ENCODE measurements around the gene RPS6KA2.

The RPS6KA2 gene

GRCh38 chr6:166612471-166612881 is 14.6 kb downstream of the RPS6KA2 start:
- DNase-seq, result no peak

GRCh38 chr6:166611631-166612030 is 15.4 kb downstream of the RPS6KA2 start:
- DNase-seq, result no peak

DNA sequence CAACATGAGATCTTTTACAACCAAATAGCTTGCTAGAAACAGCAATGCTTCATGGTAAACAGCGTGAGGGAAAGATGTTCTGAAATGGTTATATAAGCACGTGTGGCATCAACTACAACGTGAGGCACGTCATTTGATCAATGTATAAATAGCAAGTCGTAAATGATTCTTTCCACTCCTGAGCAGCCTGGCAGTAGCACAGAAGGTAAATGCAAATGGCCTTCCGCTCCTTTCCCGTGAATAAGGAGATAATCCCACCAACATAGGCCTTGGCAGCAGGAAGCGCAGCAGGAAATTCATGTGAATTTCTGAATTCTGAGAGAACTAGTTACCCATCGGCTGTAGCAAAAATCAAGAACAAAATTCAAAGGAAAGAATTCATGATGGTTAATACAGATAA is 17.0 kb downstream of the RPS6KA2 start:
- DNase-seq, result no peak

GRCh38 chr6:166608774-166609173 is 18.3 kb downstream of the RPS6KA2 start:
- no peak for DNase-seq

DNA sequence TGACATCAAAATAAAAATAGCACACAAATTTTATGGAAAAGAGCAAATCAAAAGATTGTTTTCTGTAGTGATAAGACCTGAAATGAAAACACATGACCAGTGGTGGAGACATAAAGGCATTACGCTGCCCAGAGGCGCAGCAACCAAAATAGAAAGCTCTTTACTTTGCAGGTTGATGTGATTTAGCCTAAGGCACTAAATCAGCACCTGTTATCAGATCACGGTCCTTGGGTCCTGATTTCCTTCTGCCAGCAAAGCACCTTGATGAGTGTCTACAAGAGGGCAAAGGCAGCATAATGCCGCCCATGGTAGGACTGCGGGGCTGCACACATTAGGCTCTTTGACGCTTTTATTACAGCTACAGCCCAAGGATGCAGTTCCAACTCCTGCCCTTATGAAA is 21.3 kb downstream of the RPS6KA2 start:
- DNase-seq, result no peak

- DNase-seq, result no peak
Measured at GRCh38 chr6:166604911-166605310, 22.1 kb downstream of the RPS6KA2 start.

GRCh38 chr6:166604328-166604727 is 22.7 kb downstream of the RPS6KA2 start:
- DNase-seq, result no peak

DNA sequence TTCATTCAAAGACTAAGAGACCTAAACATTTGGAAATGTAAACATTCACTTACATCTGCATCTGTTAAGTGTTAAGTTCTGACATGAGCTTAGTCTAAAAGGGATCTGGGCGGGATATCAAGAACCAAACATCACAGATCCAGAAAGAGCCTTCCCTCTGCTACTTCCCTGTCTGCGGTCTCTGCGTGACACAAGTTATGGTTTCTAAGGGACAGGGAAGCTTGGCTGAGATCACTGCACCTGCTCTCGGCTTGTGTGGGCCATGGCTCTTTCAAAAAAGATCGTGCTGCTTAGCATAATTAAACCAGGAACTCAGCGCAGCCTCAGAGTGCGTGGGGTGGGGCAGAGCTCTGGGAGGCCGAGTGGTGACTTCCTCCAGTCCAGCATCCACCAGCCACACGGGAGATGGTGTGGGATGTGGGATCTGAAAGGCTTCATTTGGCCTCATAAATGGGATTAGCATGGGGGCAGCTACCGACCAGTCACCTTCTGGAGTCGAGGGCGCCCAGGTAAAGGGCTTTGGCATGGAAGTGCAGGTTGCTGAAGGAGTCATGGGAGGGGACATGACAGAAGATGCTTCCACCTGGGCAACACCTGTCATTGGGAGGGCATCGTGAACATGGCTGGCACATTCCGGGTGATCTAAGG is 23.9 kb downstream of the RPS6KA2 start:
- no peak for DNase-seq

- no peak for DNase-seq
Measured at GRCh38 chr6:166601956-166602355, 25.1 kb downstream of the RPS6KA2 start.

GRCh38 chr6:166600931-166601330 is 26.1 kb downstream of the RPS6KA2 start:
- no peak for DNase-seq

GRCh38 chr6:166599205-166599604 is 27.8 kb downstream of the RPS6KA2 start:
- no peak for DNase-seq

DNA sequence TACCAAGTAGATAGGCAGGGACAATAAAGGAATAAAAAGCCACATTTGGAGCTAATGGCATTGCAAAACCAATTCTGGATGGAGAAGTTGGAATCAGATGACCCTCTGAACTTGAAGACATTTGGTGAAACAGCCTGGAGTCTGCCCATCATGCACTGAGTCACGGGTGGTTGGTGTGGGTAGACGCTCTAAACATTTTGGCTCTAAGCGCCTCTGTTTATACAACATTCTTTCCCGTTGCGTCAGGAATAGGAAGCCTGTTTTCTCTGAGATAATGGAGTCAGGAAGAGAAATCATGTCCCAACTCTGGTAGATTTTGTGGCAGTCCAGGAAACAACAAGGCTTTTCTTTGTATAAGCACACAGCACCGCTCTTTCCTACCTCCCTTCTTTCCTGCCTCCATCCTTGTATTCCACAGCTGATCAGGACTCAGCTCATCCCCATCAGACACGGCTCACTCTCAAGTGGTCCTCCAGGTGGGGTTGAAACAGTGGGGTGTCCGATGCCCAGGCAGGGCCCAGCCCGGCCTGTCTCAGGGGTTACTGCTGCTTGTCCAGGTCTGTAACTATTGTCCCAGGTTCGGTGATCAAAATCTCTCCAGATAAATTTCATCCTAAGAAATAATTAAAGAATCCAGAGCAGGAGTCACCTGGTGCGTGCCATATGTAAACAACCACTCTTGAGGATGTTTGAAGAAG is 28.5 kb downstream of the RPS6KA2 start:
- DNase-seq, result no peak

DNA sequence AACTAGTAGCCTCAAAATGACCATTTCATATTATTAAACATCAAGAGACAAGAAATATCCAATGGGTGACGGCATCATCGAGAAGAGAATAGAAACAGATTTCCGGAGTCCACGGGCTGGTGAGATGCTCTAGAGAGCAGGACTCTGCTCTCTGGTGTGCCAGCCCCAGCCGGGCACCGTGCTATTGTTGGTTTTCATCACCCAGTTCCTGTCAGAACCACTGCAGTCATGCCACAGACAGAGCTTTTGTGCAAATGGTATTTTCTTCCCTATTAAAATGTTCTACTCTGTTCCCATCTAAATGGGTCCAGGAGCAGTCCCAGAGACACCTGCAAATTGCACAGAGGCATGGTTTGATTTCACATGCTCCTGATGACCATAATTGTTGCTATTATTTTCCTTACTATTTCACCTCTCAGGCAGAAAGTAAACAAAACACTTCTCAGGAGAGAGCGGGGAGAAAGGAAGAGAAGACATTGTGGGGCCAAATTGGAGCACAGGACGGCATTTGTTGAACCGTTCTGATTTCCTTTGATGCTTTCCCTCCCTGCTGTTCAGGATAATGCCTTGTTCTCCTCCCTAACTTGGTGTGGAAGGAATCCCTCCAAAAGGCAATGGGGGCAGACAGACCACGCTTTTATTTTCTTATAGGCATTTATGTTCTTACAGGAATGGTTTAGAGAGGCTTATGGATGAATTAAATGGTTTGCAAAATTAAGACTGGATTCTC is 29.2 kb downstream of the RPS6KA2 start:
- DNase-seq, result no peak

DNA sequence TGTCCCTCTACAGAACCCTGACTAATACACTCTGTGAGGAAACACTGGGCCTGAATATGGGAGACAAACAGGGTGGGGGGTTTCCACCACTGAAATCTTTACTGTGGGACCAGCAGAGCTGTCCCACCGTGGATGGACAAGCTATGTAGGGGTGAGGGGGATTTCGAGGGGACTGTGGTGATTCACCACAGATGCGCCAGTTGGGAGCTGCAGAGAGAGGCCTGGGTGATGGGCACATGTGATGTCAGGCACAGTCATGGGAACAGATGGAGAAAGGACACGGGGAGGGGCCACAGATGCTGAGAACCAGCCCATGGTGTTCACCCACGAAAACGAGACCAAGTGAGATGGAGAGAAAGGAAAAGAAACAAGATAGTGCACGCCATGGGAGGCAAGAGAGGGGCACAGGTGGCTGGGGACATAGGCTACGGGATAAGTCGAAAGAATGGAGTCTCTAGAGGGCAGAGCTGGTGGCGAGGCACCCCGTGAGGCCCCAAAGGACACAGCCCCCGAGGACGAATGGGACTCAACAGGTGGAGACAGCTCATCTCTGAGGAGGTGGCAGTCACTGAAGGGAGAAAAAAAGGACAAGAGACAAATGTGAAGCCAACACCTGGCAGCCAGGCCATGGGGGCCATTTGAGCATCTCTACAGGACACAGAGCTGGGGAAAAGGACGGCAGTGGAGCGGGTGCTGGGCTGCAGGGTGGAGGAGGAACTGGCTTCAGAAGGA is 30.1 kb downstream of the RPS6KA2 start:
- no peak for DNase-seq

DNA sequence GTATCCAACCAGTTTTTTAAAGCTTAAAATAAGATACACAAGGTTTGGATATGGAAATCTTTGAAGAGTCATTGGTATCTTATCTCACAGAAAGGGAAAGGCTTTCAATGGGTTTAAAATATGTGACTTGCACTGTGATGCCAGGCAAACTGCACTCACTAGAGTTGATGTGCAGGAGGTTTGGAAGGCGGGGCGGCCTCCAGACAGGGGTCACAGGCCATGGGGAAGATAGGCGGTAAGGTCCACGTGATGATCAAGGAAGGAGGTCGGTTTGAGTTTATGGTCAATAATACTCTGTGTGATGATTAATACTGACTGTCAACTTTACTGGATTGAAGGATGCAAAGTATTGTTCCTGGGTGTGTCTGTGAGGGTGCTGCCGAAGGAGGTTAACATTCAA is 31.1 kb downstream of the RPS6KA2 start:
- no peak for DNase-seq

DNA sequence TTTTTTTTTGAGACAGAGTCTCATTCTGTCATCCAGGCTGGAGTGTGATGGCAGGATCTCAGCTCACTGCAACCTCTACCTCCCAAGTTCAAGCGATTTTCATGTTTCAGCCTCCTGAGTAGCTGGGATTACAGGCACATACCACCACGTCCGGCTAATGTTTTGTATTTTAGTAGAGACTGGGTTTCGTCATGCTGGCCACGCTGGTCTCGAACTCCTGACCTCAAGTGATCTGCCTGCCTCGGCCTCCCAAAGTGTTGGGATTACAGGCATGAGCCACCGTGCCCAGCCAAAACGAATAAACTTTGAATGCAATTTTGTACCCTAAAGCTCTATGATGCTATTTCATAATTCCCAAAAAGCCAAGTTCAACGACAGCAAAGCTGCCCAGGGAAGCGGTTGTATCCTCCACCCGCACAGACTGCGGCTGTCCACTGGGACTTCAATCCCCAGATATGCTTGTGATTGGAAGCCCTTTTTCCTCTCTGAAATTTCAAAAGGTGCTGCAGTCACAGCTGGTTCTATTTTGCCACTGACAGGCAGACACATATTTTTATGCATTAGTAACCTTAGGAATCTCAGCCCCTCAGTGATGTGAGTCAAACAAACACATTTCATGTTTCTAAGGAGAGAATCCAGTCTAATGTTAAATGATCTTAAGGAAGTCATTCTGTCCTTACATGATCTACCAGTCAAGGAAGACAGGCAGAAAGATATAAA is 31.8 kb downstream of the RPS6KA2 start:
- no peak for DNase-seq

GRCh38 chr6:166592821-166593220 is 34.2 kb downstream of the RPS6KA2 start:
- no peak for DNase-seq

DNA sequence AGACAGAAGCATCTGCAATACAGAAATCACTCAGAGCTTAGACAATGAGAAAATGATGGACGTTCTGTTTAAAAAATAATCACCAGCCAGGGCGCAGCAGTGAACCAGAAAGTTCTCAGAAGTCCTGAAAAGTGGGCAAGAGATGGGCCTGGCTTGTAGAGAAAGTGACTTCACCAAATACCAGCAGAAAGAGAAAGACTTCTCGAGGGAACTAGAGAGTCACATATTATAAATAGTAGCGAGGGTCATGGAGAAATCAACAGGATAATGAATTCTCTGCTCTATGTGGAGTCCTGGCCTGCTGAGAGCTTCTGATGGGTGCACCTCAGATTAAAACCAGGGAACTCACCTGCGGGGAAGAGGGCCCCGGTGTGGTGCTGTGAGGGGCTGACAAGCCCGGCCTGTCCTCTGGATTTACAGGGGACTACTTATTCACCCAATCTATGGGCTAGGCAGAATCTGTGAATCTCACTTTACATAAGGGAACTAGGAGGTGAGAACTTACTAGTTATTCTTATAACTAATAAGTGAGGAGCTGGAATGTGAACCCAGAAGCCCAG is 35.0 kb downstream of the RPS6KA2 start:
- no peak for DNase-seq

DNA sequence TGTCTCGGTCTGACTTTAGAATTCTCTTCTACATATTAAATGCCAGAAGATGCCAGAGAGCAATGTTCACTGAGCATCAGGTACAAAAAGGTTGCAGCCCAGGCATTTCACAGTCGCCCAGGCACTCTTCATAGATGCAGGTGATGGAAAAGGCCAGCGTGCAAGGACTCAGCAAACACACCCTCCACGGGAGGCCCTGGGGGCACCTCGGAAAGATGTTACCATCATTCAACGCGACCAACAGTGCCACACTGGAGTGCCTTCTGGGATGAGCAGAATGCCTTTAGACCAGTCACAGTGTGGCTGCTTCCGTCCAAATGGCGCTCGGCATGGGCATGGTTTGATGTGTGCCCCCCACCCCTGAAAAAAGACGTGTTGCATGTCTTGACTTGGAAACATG is 36.0 kb downstream of the RPS6KA2 start:
- DNase-seq, result no peak

DNA sequence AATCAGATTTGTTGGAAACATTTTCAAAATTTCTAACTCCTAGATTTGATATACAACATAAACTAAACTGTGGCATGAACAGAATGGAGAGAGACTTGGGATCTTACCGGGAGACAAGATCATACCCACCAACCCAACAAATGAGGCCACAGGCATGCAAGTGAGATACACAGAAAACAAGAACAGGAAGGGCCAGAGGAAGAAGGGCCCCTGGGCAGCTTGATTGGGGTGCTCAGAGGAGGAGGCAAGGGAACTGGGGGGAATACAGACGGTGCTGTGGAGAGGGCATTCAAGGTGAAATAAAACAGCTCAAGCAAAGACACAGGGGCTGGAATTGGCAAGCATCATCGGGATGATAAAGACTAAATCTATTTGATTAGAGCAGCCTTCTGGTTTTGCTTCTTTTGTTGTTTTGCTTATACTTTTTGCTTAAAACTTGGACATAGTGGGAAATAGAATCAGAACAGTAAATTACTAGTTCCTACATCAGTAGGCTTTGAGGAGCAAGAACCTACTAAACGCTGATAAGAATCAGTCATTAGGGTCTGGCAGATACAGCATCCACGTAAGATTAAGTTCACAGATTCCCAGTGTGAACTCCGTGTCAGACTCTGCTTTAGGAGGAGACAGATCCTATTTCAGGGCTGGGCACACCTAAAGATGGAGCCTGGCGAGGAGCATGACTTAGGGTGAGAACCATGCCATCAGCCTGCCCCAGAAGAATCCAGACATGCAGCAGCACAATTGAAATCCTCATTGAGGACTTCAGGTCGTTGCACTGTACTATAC is 37.1 kb downstream of the RPS6KA2 start:
- DNase-seq, result no peak

- no peak for DNase-seq
Measured at GRCh38 chr6:166589337-166589731, 37.7 kb downstream of the RPS6KA2 start.
